GM21360 (cell line): ENCODE results near the gene ABCF2.

Experiments used
- ATAC-seq: cut with Tn5 transposase; IDR thresholded peaks from one replicate; pipeline ENCODE4 v1.9.1; 2021; ENCODE audit warnings: mild to moderate bottlenecking, moderate library complexity; ENCODE audit not compliant: unreplicated experiment

Gene ABCF2

GRCh38 chr7:151175047-151175792 lies 51.8 kb downstream of the ABCF2 start:
- ATAC-seq = no peak

DNA sequence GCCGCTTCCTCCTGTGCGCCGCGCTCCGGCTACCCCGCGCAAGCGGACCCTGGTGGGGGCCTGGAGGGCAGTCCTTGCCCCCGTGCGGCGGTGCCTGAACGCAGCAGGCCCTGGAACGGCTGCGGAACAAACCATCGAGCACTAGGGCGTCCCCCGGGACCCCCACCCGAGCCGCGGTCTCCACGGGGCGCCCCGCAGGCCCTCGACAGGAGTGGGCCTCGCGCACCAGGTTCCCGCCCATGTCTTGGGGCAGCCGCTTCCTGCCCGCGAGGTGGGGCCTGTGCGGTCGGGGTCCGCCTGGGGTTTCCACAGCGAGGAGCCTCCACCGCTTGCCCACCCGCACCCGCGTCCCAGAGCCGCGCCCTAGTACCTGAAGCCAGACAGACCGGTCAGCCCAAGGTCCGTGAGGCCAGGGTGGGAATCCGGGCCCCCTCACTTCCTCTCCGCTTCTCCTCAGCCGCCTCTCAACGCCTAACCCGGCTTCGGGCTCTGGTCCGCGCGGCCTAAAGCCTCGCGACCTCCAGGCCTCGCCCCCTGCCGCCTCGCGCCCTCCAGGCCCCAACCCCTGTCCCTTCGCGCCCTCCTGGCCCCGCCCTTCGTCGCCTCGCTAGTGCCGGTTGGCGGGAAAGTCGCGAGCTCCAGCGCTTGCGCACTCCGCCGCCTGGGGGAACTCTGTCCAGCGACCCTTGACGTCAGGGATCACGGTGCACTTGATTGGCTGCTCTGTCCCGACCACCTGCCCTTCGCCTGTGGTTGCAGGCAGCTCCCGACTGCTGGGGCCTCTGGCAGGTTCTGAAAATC lies 52.6 kb downstream of the ABCF2 start:
- no peak for ATAC-seq

DNA sequence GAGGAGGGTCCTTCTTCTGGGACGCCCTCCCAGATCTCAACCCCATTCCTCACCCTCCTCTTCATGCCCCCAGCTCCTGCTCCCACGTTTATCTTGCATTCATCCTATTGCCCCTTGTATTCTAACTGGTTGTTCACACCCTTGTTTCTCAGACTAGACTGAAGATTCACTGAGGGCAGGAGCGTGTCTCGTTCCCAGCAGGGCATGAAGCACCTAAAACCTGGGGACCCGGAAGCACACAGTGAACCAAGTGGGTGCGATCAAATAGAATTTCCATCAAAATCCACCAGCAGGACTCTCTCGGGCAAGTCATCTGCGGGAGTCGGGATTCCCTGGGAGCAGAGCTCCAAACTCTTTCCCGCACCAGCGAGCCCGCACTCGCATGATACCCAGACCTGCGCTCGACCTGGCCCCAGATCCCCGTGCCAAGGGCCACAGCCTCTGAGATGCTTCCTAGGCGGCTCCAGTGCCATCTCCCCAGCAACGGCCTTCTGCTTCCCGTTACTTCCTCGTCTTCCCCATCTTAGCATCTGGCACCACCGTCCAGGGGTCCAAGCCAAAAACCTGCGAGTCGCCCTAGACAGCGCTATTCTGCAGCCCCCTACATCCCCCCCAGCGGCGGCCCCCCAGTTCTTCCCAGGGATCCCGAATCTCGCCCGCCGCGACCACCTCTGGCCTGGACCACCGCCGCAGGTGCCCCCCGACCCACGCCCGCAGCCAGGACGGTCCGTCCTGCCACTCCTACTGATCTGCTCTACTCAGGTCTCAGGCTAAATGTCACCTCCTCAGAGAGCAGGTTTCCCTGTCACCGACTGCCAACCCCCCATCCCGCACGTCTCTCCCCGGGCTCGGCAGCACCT lies 53.4 kb downstream of the ABCF2 start:
- no peak for ATAC-seq

DNA sequence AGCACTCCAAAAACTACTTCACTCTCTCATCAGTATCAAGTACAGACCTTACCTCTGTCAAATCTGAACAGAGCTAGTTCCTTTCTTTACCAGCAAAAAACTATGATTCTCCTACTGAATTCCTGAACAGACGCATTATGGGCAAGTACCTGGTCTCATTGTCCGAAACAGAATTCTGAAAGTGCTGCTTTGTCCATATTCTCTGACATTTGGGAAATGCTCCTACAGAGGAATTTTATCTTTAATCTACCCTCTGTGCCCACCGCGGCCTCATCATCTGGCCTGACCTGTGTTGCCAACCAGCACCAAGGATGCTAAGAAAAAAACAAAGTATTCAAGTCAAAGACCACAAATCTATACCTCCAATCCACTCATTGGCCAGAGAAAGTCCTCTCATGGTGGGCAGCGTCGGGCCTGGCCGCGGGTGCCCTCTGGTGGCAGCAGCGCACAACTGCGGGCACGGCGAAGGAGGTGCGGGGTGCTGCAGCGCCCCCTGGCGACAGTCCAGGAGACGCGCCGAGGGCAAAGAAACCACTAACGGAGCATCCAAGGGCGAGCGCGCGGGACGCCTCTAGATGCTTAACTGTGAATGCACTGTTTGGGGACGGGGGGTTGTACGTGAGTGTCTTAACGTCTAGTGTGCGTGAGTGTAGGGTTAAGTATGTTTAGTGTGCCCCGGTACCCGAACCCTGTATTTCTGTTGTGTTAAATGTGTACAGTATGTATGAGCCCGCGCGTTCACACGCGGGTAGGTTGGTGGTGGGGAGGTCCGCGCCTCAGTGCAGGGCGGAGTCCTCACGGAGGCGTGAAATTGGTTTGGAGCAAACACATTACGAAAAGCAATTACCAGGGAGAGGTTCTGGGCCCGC lies 54.5 kb downstream of the ABCF2 start:
- ATAC-seq = peak; percentile 67

GRCh38 chr7:151168787-151169162 lies 58.2 kb downstream of the ABCF2 start:
- ATAC-seq = no peak

DNA sequence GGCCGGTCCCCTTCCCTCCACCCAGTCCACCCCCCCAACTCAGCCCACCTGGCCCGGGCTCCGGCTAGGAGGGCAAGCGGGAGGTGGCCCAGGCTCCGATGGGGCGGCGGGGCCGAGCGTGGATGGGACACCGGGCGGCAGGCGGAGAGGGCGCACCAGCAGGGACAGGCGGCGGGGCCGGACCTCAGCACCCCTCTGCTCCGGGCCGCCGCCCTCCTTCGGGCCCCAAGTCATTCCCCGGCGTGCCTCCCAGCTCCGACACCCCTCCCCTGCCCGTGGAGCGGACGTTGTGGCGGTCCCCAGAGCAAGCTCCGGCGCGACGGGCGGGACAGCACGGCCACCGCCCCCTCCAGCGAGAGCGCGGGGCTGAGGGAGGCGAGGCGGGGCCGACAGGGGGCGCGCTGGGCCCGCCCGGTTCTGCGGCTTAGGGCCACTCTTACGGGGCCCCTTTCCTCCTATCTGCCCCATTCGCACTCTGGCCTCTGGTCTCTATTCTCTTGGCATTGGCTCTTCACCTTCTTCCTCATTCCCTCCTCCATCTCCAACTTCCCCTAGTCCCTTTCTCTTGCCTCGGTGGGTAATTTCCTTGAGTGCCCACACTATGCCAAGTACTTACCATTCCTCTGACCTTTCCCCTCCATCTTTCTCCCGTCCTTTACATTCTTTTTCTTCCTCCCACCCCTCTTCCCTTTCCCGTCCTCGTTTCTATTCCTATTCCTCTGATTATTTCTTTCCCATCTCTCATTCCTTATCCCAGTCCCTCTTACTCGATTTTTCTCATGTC lies 58.8 kb downstream of the ABCF2 start:
- ATAC-seq = no peak

- ATAC-seq = no peak
Measured at GRCh38 chr7:151167197-151167961, 59.6 kb downstream of the ABCF2 start, which contains the start of gene GBX1. Gene GBX1, minus strand, starts transcription at chr7:151167694. Its CDS starts 146 bp downstream, at chr7:151167548.

- ATAC-seq = no peak
Measured at GRCh38 chr7:151166629-151167196, 60.3 kb downstream of the ABCF2 start.
